ENCODE data around the gene GPS1.

The GPS1 gene

DNA sequence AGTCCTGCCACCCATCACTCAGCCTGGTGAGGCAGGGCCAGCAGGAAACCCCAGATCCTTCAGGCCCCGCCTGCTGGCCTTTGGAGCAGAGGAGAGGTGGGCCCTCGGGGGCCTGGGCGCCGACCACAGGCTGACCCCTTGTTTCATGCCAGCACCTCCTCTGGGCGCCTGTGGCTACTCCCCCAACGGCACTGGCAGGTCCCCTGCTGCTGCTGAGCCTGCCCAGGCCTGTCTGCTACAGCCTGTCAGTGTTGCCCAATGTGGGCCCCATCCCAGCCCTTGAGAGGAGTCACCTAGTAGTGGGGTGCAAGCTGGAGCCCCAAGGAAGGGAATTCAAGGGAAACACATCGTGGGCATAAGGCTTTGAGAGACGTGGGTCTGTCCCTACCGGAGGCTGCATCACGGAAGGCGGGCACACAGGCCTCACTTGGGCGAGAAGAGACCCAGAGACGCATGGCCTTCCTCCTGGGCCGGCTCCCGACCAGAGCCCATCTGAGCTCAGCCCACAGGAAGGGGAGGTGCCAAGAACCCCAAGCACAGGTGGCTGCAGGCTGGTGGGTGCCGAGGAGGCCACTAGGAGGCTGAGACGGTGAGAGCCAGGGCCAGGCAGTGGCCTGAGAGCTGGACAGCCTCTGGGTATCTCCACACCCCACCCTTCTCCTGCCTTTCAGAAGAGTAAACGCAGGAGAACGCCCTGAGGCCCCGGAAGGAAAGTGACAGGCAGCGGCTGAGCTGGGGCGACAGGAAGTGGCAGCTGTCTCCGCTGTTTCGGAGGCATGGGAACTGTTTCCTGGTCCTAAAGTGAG, 54.4 kb downstream of the GPS1 start:
- TF ChIP-seq, protein P1, sequence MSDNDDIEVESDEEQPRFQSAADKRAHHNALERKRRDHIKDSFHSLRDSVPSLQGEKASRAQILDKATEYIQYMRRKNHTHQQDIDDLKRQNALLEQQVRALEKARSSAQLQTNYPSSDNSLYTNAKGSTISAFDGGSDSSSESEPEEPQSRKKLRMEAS (IDR thresholded peaks at IDR 0.05): no peak
- TF ChIP-seq TAF1 (IDR thresholded peaks at IDR 0.05; ENCODE audit: low read depth): no peak
- no peak for TF ChIP-seq TEAD4 (IDR thresholded peaks at IDR 0.05)
- no peak for TF ChIP-seq CREB1 (IDR thresholded peaks at IDR 0.05; ENCODE audit: low read depth)
- no peak for TF ChIP-seq YY1 (IDR thresholded peaks at IDR 0.05; ENCODE audit: low read depth)
- TF ChIP-seq ZBTB7A (IDR thresholded peaks at IDR 0.05; ENCODE audit: low read depth): no peak
- no peak for TF ChIP-seq RAD21 (IDR thresholded peaks at IDR 0.05; ENCODE audit: low read depth)
- TF ChIP-seq, protein P2, sequence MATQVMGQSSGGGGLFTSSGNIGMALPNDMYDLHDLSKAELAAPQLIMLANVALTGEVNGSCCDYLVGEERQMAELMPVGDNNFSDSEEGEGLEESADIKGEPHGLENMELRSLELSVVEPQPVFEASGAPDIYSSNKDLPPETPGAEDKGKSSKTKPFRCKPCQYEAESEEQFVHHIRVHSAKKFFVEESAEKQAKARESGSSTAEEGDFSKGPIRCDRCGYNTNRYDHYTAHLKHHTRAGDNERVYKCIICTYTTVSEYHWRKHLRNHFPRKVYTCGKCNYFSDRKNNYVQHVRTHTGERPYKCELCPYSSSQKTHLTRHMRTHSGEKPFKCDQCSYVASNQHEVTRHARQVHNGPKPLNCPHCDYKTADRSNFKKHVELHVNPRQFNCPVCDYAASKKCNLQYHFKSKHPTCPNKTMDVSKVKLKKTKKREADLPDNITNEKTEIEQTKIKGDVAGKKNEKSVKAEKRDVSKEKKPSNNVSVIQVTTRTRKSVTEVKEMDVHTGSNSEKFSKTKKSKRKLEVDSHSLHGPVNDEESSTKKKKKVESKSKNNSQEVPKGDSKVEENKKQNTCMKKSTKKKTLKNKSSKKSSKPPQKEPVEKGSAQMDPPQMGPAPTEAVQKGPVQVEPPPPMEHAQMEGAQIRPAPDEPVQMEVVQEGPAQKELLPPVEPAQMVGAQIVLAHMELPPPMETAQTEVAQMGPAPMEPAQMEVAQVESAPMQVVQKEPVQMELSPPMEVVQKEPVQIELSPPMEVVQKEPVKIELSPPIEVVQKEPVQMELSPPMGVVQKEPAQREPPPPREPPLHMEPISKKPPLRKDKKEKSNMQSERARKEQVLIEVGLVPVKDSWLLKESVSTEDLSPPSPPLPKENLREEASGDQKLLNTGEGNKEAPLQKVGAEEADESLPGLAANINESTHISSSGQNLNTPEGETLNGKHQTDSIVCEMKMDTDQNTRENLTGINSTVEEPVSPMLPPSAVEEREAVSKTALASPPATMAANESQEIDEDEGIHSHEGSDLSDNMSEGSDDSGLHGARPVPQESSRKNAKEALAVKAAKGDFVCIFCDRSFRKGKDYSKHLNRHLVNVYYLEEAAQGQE (IDR thresholded peaks at IDR 0.05; ENCODE audit: low read depth): no peak
- no peak for TF ChIP-seq TCF12 (IDR thresholded peaks at IDR 0.05; ENCODE audit: low read depth)
- no peak for TF ChIP-seq EP300 (IDR thresholded peaks at IDR 0.05; ENCODE audit: borderline replicate concordance)
- no peak for TF ChIP-seq CEBPB (IDR thresholded peaks at IDR 0.05)
- TF ChIP-seq, protein P3, sequence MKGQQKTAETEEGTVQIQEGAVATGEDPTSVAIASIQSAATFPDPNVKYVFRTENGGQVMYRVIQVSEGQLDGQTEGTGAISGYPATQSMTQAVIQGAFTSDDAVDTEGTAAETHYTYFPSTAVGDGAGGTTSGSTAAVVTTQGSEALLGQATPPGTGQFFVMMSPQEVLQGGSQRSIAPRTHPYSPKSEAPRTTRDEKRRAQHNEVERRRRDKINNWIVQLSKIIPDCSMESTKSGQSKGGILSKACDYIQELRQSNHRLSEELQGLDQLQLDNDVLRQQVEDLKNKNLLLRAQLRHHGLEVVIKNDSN (IDR thresholded peaks at IDR 0.05): no peak
- TF ChIP-seq EGR1 (IDR thresholded peaks at IDR 0.05): no peak

DNA sequence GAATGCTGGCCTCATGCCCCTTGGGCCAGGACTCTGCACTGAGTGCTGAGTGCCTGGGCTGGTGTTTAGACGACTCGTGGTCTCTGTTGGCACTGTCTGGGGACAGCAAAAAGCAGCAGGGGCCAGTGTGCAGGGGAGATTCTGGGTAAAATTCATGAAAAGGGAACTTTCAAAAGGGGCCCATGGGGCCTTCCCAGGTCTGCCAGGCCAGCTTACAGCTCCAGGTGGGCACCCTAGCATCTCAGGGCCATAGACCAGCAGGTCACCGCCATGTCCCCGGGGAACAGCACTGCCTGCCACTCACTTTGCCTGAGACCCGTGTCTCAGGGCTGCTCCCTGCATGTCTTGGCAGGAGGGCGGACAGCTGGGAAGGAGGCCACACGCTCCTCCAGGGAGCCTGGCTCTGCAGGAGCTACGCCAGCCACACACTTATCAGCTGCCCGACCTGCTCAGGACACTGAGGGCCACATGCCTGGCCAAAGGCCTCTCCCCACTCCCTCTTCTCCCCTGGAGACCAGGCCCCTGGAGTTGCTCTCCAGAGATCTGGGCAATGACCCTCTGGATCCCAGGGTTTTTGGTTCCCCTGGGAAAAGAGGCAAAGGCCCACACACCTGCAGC, 55.1 kb downstream of the GPS1 start:
- TF ChIP-seq, protein P2 (IDR thresholded peaks at IDR 0.05; ENCODE audit: low read depth): no peak
- TF ChIP-seq TEAD4 (IDR thresholded peaks at IDR 0.05) (no peak), ZBTB7A (IDR thresholded peaks at IDR 0.05; ENCODE audit: low read depth) (no peak), TCF12 (IDR thresholded peaks at IDR 0.05; ENCODE audit: low read depth) (no peak), NFIC (IDR thresholded peaks at IDR 0.05) (no peak), CEBPB (IDR thresholded peaks at IDR 0.05) (no peak), EP300 (IDR thresholded peaks at IDR 0.05; ENCODE audit: borderline replicate concordance) (no peak), TAF1 (IDR thresholded peaks at IDR 0.05; ENCODE audit: low read depth) (no peak), CREB1 (IDR thresholded peaks at IDR 0.05; ENCODE audit: low read depth) (no peak), YY1 (IDR thresholded peaks at IDR 0.05; ENCODE audit: low read depth) (no peak), RAD21 (IDR thresholded peaks at IDR 0.05; ENCODE audit: low read depth) (no peak), EGR1 (IDR thresholded peaks at IDR 0.05) (no peak), FOXM1 (IDR thresholded peaks at IDR 0.05; ENCODE audit: borderline replicate concordance, low read depth) (no peak)
- TF ChIP-seq, protein P1 (IDR thresholded peaks at IDR 0.05): no peak
- TF ChIP-seq, protein P3 (IDR thresholded peaks at IDR 0.05): no peak

Measured in Ishikawa (cell line).